Kidney epithelial cell (primary cell): ENCODE data around the gene PLEKHM1. TPM values are rescaled to one million over a fixed set of nuclear protein-coding genes. Genes with fewer than 3 reads are reported as not detected.

ENCODE experiments used
- DNase-seq: peaks from one replicate; pipeline ENCODE4 v3.0.0-alpha.2; 2010; ENCODE audit warnings: low read depth
- H3K27me3 ChIP-seq: 2 replicates; pipeline ENCODE4 v1.6.0; 2011; ENCODE audit warnings: low read length; ENCODE audit not compliant: control insufficient read depth, insufficient read depth
- H3K36me3 ChIP-seq: 2 replicates; pipeline ENCODE4 v1.5.1; 2011; ENCODE audit warnings: low read length; ENCODE audit not compliant: control insufficient read depth, insufficient read depth
- H3K4me3 ChIP-seq: 2 replicates; pipeline ENCODE4 v1.5.1; 2011; ENCODE audit warnings: low read depth, mild to moderate bottlenecking, control low read depth, low read length
- CTCF ChIP-seq: IDR thresholded peaks from 2 replicates; pipeline ENCODE4 v1.5.1; 2011; ENCODE audit warnings: mild to moderate bottlenecking, moderate library complexity, low read length, control low read depth, inconsistent platforms; ENCODE audit not compliant: insufficient read depth, poor library complexity, severe bottlenecking
- total RNA-seq: library from RNA; depleted of rRNA; stranded (reverse); fragments of >200 nt; gene quantifications from 2 replicates; pipeline ENCODE4 v1.2.3, GENCODE V29; 2015

PLEKHM1 gene
- total RNA-seq, 1 donor from 2014 or later: 42.6 TPM

DNA sequence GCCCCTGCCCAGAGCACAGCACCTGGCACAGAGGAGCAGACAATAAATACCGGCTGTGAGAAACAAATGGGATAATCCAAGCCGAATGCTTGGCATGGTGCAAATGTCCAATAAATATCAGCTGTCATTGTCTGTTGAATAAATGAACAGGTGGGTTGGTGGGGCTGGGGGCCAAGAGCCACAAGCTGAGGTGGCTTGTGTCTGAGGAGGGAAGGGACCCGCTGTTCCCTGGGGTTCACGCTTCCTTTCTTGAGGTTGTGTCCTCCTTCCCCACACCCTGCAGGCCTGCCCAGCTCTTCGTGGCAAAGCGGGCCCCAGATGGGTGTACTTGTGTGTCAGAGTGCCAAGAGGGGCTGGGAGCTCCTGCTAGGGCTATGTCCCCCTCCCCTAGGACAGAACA is 96.4 kb downstream of the PLEKHM1 start:
- no peaks in the 10 kb centered on the region for H3K36me3 ChIP-seq
- no peak overlapping the region for H3K4me3 ChIP-seq
- DNase-seq: no peak
- no peak for TF ChIP-seq CTCF
- H3K27me3 ChIP-seq: no peaks in the 10 kb centered on the region

GRCh38 chr17:45393411-45393810 is 97.1 kb downstream of the PLEKHM1 start:
- Histone ChIP-seq H3K27me3 (no peaks in the 10 kb centered on the region), H3K4me3 (no peak overlapping the region), H3K36me3 (no peaks in the 10 kb centered on the region)
- no peak for TF ChIP-seq CTCF
- DNase-seq: no peak

DNA sequence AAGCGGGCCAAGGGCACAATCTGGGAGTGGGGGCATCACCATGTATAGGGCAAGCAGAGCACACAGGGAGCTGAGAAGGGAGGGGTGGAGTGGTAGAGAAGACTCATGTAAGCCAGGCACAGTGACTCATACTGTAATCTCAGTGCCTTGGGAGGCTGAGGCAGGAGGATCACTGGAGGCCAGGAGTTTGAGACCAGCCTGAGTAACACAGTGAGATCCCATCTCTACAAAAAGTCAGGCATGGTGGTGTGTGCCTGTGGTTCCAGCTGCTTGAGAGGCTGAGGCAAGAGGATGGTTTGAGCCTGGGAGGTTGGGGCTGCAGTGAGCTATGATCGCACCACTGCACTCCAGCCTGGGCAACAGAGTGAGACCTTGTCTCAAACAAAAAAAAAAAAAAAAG is 98.6 kb downstream of the PLEKHM1 start:
- no peaks in the 10 kb centered on the region for H3K36me3 ChIP-seq
- H3K4me3 ChIP-seq: no peak overlapping the region
- TF ChIP-seq CTCF: no peak
- peaks cover 3% of the 10 kb centered on the region for H3K27me3 ChIP-seq
- DNase-seq: no peak

GRCh38 chr17:45391291-45391690 is 99.2 kb downstream of the PLEKHM1 start:
- no peak for TF ChIP-seq CTCF
- DNase-seq: no peak
- Histone ChIP-seq H3K4me3 (no peak overlapping the region), H3K36me3 (no peaks in the 10 kb centered on the region), H3K27me3 (peaks cover 3% of the 10 kb centered on the region)

GRCh38 chr17:45389354-45389753 is 101.2 kb downstream of the PLEKHM1 start:
- no peak for DNase-seq
- no peak for TF ChIP-seq CTCF
- Histone ChIP-seq H3K27me3 (peaks cover 3% of the 10 kb centered on the region), H3K36me3 (no peaks in the 10 kb centered on the region), H3K4me3 (no peak overlapping the region)

- Histone ChIP-seq H3K27me3 (peaks cover 3% of the 10 kb centered on the region), H3K36me3 (no peaks in the 10 kb centered on the region), H3K4me3 (no peak overlapping the region)
- DNase-seq: no peak
- no peak for TF ChIP-seq CTCF
Measured at GRCh38 chr17:45388604-45389325, 101.8 kb downstream of the PLEKHM1 start.
